H1 (cell line): Measurements from ENCODE around the gene WDR5. TPM values are rescaled to one million over a fixed set of nuclear protein-coding genes. Genes with fewer than 3 reads are reported as not detected.

Experiments
- CTCF ChIA-PET: fragments of 300-600 bp; sonication (Branson Sonifier 250); formaldehyde crosslinking; loops from one replicate; lab custom pipeline; 2021; ENCODE audit not compliant: partially characterized antibody; lab: Charles Lee
- POLR2A ChIA-PET: fragments of 300-600 bp; sonication (Branson Sonifier 250); formaldehyde crosslinking; loops from one replicate; lab custom pipeline; 2021; ENCODE audit warnings: inconsistent platforms; ENCODE audit not compliant: partially characterized antibody; lab: Charles Lee
- DNase-seq, 2 experiments: peaks; one replicate each; pipeline versions ENCODE4 v3.0.0 to v3.0.0-alpha.2; 2010 to 2022; ENCODE audit warnings: low spot score in 2 of 2, low read depth in 1 of 2, mixed read lengths in 1 of 2
- FAIRE-seq: peaks from 2 replicates; lab custom pipeline; 2011; peaks lifted over from hg19 to GRCh38; lab: Jason Lieb, UNC
- H2AFZ ChIP-seq: 2 replicates; pipeline ENCODE4 v1.8.1; 2012; ENCODE audit warnings: low read length, inconsistent platforms
- H2AK5ac ChIP-seq: 2 replicates; pipeline ENCODE4 v1.6.1; 2013; ENCODE audit warnings: low read depth, low read length
- H2BK120ac ChIP-seq: replicated peaks from 2 replicates; pipeline ENCODE3; 2013; ENCODE audit warnings: low read depth, low read length, inconsistent platforms
- H2BK12ac ChIP-seq: 2 replicates; pipeline ENCODE4 v1.6.1; 2013; ENCODE audit warnings: low read depth, low read length
- H2BK15ac ChIP-seq: 2 replicates; pipeline ENCODE4 v1.6.1; 2013; ENCODE audit warnings: low read length
- H2BK20ac ChIP-seq: 2 replicates; pipeline ENCODE4 v1.6.1; 2013; ENCODE audit warnings: low read length
- H2BK5ac ChIP-seq: 2 replicates; pipeline ENCODE4 v1.6.1; 2013; ENCODE audit warnings: low read depth, low read length
- H3K14ac ChIP-seq: 2 replicates; pipeline ENCODE4 v1.6.1; 2013; ENCODE audit warnings: inconsistent platforms; ENCODE audit not compliant: insufficient read length
- H3K18ac ChIP-seq: 2 replicates; pipeline ENCODE4 v1.6.1; 2013; ENCODE audit warnings: low read length; ENCODE audit errors: extremely low read depth
- H3K23ac ChIP-seq: 2 replicates; pipeline ENCODE4 v1.6.1; 2013; ENCODE audit warnings: inconsistent platforms; ENCODE audit not compliant: insufficient read length
- H3K23me2 ChIP-seq: 2 replicates; pipeline ENCODE4 v1.6.1; 2013; ENCODE audit warnings: low read depth, low read length
- H3K27ac ChIP-seq: 2 replicates; pipeline ENCODE4 v1.6.1; 2011; ENCODE audit warnings: low read depth, low read length, inconsistent platforms
- H3K27me3 ChIP-seq, 4 experiments: replicated peaks in 1 of 4; 1 replicate in 1 of 4; 2 replicates in 3 of 4; pipeline versions ENCODE4 v1.6.1 to v1.8.1; 2011 to 2013; ENCODE audit warnings: low read length in 3 of 4, mild to moderate bottlenecking in 3 of 4, inconsistent platforms in 2 of 4, mixed read lengths in 2 of 4, moderate library complexity in 1 of 4; ENCODE audit not compliant: control insufficient read depth in 3 of 4, insufficient read depth in 3 of 4; ENCODE audit errors: extremely low read depth in 1 of 4
- H3K36me3 ChIP-seq, 4 experiments: 2 replicates each; pipeline versions ENCODE4 v1.6.1 to v1.8.1; 2011 to 2013; ENCODE audit warnings: mild to moderate bottlenecking in 4 of 4, low read length in 3 of 4, moderate library complexity in 2 of 4, control low read depth in 1 of 4, inconsistent platforms in 1 of 4; ENCODE audit not compliant: insufficient read depth in 4 of 4, control insufficient read depth in 2 of 4
- H3K4ac ChIP-seq: replicated peaks from 2 replicates; pipeline ENCODE3; 2013; ENCODE audit warnings: low read length, low read depth, mixed read lengths, inconsistent platforms; ENCODE audit not compliant: insufficient read length
- H3K4me1 ChIP-seq, 4 experiments: replicated peaks in 1 of 4; 1 replicate in 1 of 4; 2 replicates in 3 of 4; pipeline versions ENCODE4 v1.6.1 to v1.8.1; 2011 to 2013; ENCODE audit warnings: low read length in 3 of 4, inconsistent platforms in 2 of 4, mixed read lengths in 1 of 4; ENCODE audit not compliant: insufficient read depth in 4 of 4, control insufficient read depth in 3 of 4
- H3K4me2 ChIP-seq, 2 experiments: 2 replicates each; pipeline versions ENCODE4 v1.6.1 to v1.8.1; 2011 to 2013; ENCODE audit warnings: low read depth in 2 of 2, low read length in 2 of 2, control low read depth in 1 of 2, inconsistent platforms in 1 of 2, mild to moderate bottlenecking in 1 of 2; ENCODE audit not compliant: insufficient read depth in 1 of 2
- H3K4me3 ChIP-seq, 4 experiments: fragments of 200-600, 300-600 bp in 1 of 4; sonication (generic), shearing (Covaris generic), sonication (Bioruptor Twin) in 1 of 4; 2 replicates each; pipeline versions ENCODE4 v1.5.1 to v1.8.1; 2011 to 2016; ENCODE audit warnings: low read length in 4 of 4, low read depth in 3 of 4, control low read depth in 2 of 4, inconsistent platforms in 2 of 4, mild to moderate bottlenecking in 2 of 4, mixed read lengths in 1 of 4, moderate library complexity in 1 of 4; ENCODE audit not compliant: insufficient read depth in 2 of 4; ENCODE audit errors: extremely low read depth in 1 of 4
- H3K56ac ChIP-seq: replicated peaks from 2 replicates; pipeline ENCODE3; 2013; ENCODE audit warnings: low read depth, mild to moderate bottlenecking, mixed read lengths, low read length, inconsistent platforms; ENCODE audit not compliant: insufficient read length
- H3K79me1 ChIP-seq: 2 replicates; pipeline ENCODE4 v1.6.1; 2013; ENCODE audit warnings: low read depth, low read length, control low read depth
- H3K79me2 ChIP-seq, 2 experiments: 2 replicates each; pipeline versions ENCODE4 v1.6.1 to v1.8.1; 2012 to 2013; ENCODE audit warnings: low read length in 2 of 2, mild to moderate bottlenecking in 2 of 2, inconsistent platforms in 1 of 2; ENCODE audit not compliant: insufficient read depth in 2 of 2, control insufficient read depth in 1 of 2
- H3K9ac ChIP-seq, 4 experiments: replicated peaks in 1 of 4; 1 replicate in 1 of 4; 2 replicates in 3 of 4; pipeline versions ENCODE4 v1.6.1 to v1.8.1; 2011 to 2013; ENCODE audit warnings: low read depth in 3 of 4, low read length in 3 of 4, control low read depth in 2 of 4, mild to moderate bottlenecking in 2 of 4, moderate library complexity in 2 of 4, inconsistent platforms in 1 of 4; ENCODE audit errors: extremely low read depth in 1 of 4
- H3K9me3 ChIP-seq, 2 experiments: 2 replicates each; pipeline versions ENCODE4 v1.6.1 to v1.8.1; 2012 to 2013; ENCODE audit warnings: mild to moderate bottlenecking in 2 of 2, moderate library complexity in 2 of 2, control low read depth in 1 of 2, inconsistent platforms in 1 of 2, low read depth in 1 of 2, low read length in 1 of 2, mixed read lengths in 1 of 2; ENCODE audit not compliant: insufficient read depth in 2 of 2
- H4K20me1 ChIP-seq, 2 experiments: replicated peaks in 1 of 2; 2 replicates each; pipeline versions ENCODE3 to v1.8.1; 2011 to 2013; ENCODE audit warnings: inconsistent platforms in 2 of 2, low read length in 2 of 2, mild to moderate bottlenecking in 1 of 2; ENCODE audit not compliant: insufficient read depth in 2 of 2, control insufficient read depth in 1 of 2
- H4K5ac ChIP-seq: 2 replicates; pipeline ENCODE4 v1.6.1; 2013; ENCODE audit warnings: low read length, low read depth, mixed read lengths, inconsistent platforms; ENCODE audit not compliant: insufficient read length
- H4K8ac ChIP-seq: 2 replicates; pipeline ENCODE4 v1.8.0; 2013; ENCODE audit warnings: mild to moderate bottlenecking, moderate library complexity, low read length, inconsistent platforms; ENCODE audit not compliant: insufficient read depth; ENCODE audit errors: extremely low read depth
- H4K91ac ChIP-seq: replicated peaks from 2 replicates; pipeline ENCODE3; 2013; ENCODE audit warnings: low read length, mixed read lengths, inconsistent platforms; ENCODE audit not compliant: insufficient read length
- ASH2L ChIP-seq: fragments of 200-600, 300-600 bp; sonication (generic); IDR thresholded peaks from one replicate; pipeline ENCODE4 v1.7.1; 2017; ENCODE audit warnings: low read length
- CREB1 ChIP-seq: IDR thresholded peaks from 2 replicates; pipeline ENCODE4 v1.6.1; 2012; ENCODE audit warnings: inconsistent platforms
- CTBP2 ChIP-seq: IDR thresholded peaks from 2 replicates; pipeline ENCODE4 v1.7.0; 2011; ENCODE audit warnings: borderline replicate concordance, mild to moderate bottlenecking, moderate library complexity, mixed read lengths, low read length; ENCODE audit not compliant: insufficient read depth, insufficient read length
- EGR1 ChIP-seq: IDR thresholded peaks from 2 replicates; pipeline ENCODE4 v1.6.1; 2011; ENCODE audit warnings: low read depth, low read length, borderline replicate concordance
- GTF2F1 ChIP-seq: IDR thresholded peaks from 2 replicates; pipeline ENCODE4 v1.6.1; 2012; ENCODE audit warnings: low read depth, low read length, improper control_type of control experiment, borderline replicate concordance
- NANOG ChIP-seq: IDR thresholded peaks from 2 replicates; pipeline ENCODE4 v1.6.1; 2011; ENCODE audit warnings: low read length, low read depth, mild to moderate bottlenecking, inconsistent platforms; ENCODE audit not compliant: insufficient read depth, poor library complexity, severe bottlenecking
- POLR2A ChIP-seq, 2 experiments: IDR thresholded peaks; 1 replicate in 1 of 2; 2 replicates in 1 of 2; pipeline ENCODE4 v1.6.1; 2011; ENCODE audit warnings: low read depth in 2 of 2, low read length in 2 of 2, mild to moderate bottlenecking in 2 of 2; ENCODE audit errors: control extremely low read depth in 1 of 2
- RAD21 ChIP-seq, 2 experiments: IDR thresholded peaks in 1 of 2; conservative IDR thresholded peaks in 1 of 2; 2 replicates each; pipeline ENCODE4 v1.6.1; 2011; ENCODE audit warnings: low read depth in 2 of 2, low read length in 2 of 2, improper control_type of control experiment in 1 of 2, inconsistent platforms in 1 of 2, mild to moderate bottlenecking in 1 of 2, moderate library complexity in 1 of 2
- RBBP5 ChIP-seq: IDR thresholded peaks from 2 replicates; pipeline ENCODE4 v1.7.1; 2012; ENCODE audit warnings: low read depth, mild to moderate bottlenecking, inconsistent platforms, low read length, moderate library complexity, borderline replicate concordance
- RNF2 ChIP-seq: fragments of 200-900, 300-1000 bp; sonication (generic); IDR thresholded peaks from 2 replicates; pipeline ENCODE4 v1.7.1; 2016; ENCODE audit warnings: borderline replicate concordance, low read depth, mild to moderate bottlenecking, antibody characterized with exemption, low read length; ENCODE audit not compliant: poor library complexity, severe bottlenecking; ENCODE audit errors: missing control alignments
- SAP30 ChIP-seq: fragments of 300-600 bp; sonication (generic); IDR thresholded peaks from 2 replicates; pipeline ENCODE4 v1.7.1; 2012; ENCODE audit warnings: low read length, moderate library complexity, mild to moderate bottlenecking, inconsistent platforms; ENCODE audit not compliant: insufficient read depth, insufficient replicate concordance
- TAF7 ChIP-seq: optimal IDR thresholded peaks from 2 replicates; pipeline ENCODE3; 2011; ENCODE audit warnings: low read depth, mild to moderate bottlenecking, inconsistent platforms, low read length, moderate library complexity, borderline replicate concordance
- TCF12 ChIP-seq: IDR thresholded peaks from 2 replicates; pipeline ENCODE4 v1.6.1; 2011; ENCODE audit warnings: low read depth, mild to moderate bottlenecking, low read length
- YY1 ChIP-seq: IDR thresholded peaks from 2 replicates; pipeline ENCODE4 v1.6.1; 2011; ENCODE audit warnings: low read depth, mild to moderate bottlenecking, low read length
- WGBS, 2 experiments: shearing (Covaris generic) in 1 of 2; methylation state at CpG; one replicate each; pipeline versions ENCODE4 v1.1.6 to v1.1.7; 2013 to 2015; ENCODE audit warnings: low lambda C conversion rate in 2 of 2, mixed read lengths in 2 of 2, inconsistent platforms in 1 of 2, low coverage in 1 of 2, missing lambda C conversion rate in 1 of 2; ENCODE audit not compliant: insufficient replicate concordance in 2 of 2, insufficient coverage in 1 of 2, insufficient read length in 1 of 2; ENCODE audit errors: extremely low coverage in 1 of 2, missing lambda C conversion rate in 1 of 2; 5-methylcytosine and 5-hydroxymethylcytosine counted together
- polyA plus RNA-seq, 7 experiments: library from polyadenylated mRNA; depleted of rRNA in 3 of 7; stranded (reverse) in 5 of 7; unstranded in 2 of 7; fragments of >200 nt in 5 of 7; fragments of 200-250 nt in 2 of 7; gene quantifications; 1 replicate in 5 of 7; 2 replicates in 1 of 7; 4 replicates in 1 of 7; pipeline versions ENCODE4 v1.2.1 to v1.2.3, GENCODE V29; 2011 to 2013; ENCODE audit warnings: missing spikeins in 2 of 7, mixed read lengths in 2 of 7
- total RNA-seq: library from RNA; stranded (reverse); fragmentation: NEBNext Ultra II Directional; extraction: Animal tissue kit (Norgen Biotek cat#: 25700); gene quantifications from 2 replicates; pipeline ENCODE4 v1.2.1, GENCODE V29; 2021

WDR5 gene
- total and polyA plus RNA-seq, 2 of the 8 experiments (the other 6 are each of a cell fraction or from before 2014, with no cell fraction given): 38.4 to 68.1 TPM

DNA sequence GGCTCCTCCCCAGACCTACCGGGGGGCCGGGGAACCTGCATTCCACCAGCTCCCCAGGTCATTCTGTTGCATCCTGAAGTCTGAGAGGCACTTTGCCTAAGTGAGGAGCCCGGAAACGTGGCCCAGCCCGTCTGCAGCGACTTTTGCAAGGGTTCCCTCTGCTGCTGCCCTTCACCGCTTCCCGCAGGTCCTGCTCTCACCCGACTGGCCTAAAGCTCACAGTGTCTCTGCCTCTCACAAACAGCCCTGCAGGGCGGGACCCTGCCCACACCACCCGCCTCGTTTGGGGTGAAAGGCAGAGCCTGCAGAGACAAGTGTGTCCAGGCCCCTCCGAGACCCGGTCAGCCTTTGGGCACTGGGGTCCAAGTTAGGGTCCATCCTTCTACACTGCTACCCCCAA is 9.5 kb upstream of the WDR5 start:
- H3K4ac ChIP-seq: no peak overlapping the region
- H2AK5ac ChIP-seq: no peak overlapping the region
- H3K18ac ChIP-seq: no peak overlapping the region
- no peak overlapping the region for H3K56ac ChIP-seq
- H3K23ac ChIP-seq: no peak overlapping the region
- H4K91ac ChIP-seq: no peak overlapping the region
- no peak overlapping the region for H3K4me2 ChIP-seq
- 82% methylated on average over 14 of the region's 14 CpGs; no CpG with 5 or more reads in 1 of the 2 experiments for WGBS, 2 experiments
- no peaks in the 10 kb centered on the region for H3K9me3 ChIP-seq
- peaks cover 2 to 8% (median 2%) of the 10 kb centered on the region in 4 experiments; a peak in 6 of 7 replicates for H3K4me1 ChIP-seq
- no peaks in the 10 kb centered on the region for H3K27me3 ChIP-seq
- no peak overlapping the region for H4K8ac ChIP-seq
- no peak overlapping the region for H2BK15ac ChIP-seq
- no peak overlapping the region for H3K4me3 ChIP-seq
- no peaks in the 10 kb centered on the region for H3K36me3 ChIP-seq
- H3K9ac ChIP-seq: no peak overlapping the region
- H3K14ac ChIP-seq: no peak overlapping the region
- H3K23me2 ChIP-seq: no peaks in the 10 kb centered on the region
- H2AFZ ChIP-seq: no peak overlapping the region
- ChIA-PET CTCF (interaction anchor here (1.7 kb wide), 1 partner anchor 27 kb away, joined by 5 read pairs; no protein-coding TSS in a partner anchor), POLR2A (interaction anchor here (0.6 to 0.8 kb wide), 2 partner anchors 9 to 60 kb away, joined by 3 read pairs; partner anchors contain the start of gene WDR5)
- H2BK12ac ChIP-seq: no peak overlapping the region
- no peak overlapping the region for H2BK120ac ChIP-seq
- no peak overlapping the region for H4K5ac ChIP-seq
- H3K79me1 ChIP-seq: no peaks in the 10 kb centered on the region; the same call in 1 of the 2 replicates
- no peak overlapping the region for H2BK5ac ChIP-seq
- H4K20me1 ChIP-seq: no peaks in the 10 kb centered on the region
- H3K79me2 ChIP-seq: no peaks in the 10 kb centered on the region
- no peak overlapping the region for H3K27ac ChIP-seq
- no peak overlapping the region for H2BK20ac ChIP-seq
- no peak for DNase-seq
- FAIRE-seq: no peak
- no peak for TF ChIP-seq CREB1
- TF ChIP-seq NANOG: no peak
- no peak for TF ChIP-seq SAP30
- no peak for TF ChIP-seq CTBP2
- no peak for TF ChIP-seq YY1
- TF ChIP-seq EGR1: no peak
- TF ChIP-seq POLR2A (IDR thresholded peaks at IDR 0.05; ENCODE audit: control extremely low read depth in 1 of 2, low read depth in 2 of 2, low read length in 2 of 2): no peak
- no peak for TF ChIP-seq ASH2L
- TF ChIP-seq RAD21 (IDR thresholded peaks at IDR 0.05 in 1 of 2, conservative IDR thresholded peaks at IDR 0.05 in 1 of 2; ENCODE audit: low read depth in 2 of 2, low read length in 2 of 2): no peak
- no peak for TF ChIP-seq RNF2
- no peak for TF ChIP-seq TCF12
- no peak for TF ChIP-seq TAF7
- no peak for TF ChIP-seq GTF2F1
- no peak for TF ChIP-seq RBBP5
